GM12891 (cell line): ENCODE data around the gene CYP4F2.
"Not testable (repeated sequence)": the region's sequence is repeated elsewhere in the genome, so short reads cannot be mapped to it uniquely, and the experiment has no call there.

Source experiments
- DNase-seq: peaks from one replicate; pipeline ENCODE4 v3.0.0; 2011; ENCODE audit warnings: low spot score; ENCODE audit not compliant: insufficient read length
- FAIRE-seq: peaks from 2 replicates; lab custom pipeline; 2011; peaks lifted over from hg19 to GRCh38; lab: Jason Lieb, UNC
- PAX5 ChIP-seq: IDR thresholded peaks from 2 replicates; pipeline ENCODE4 v1.6.1; 2011; ENCODE audit warnings: low read length, moderate library complexity, mild to moderate bottlenecking; ENCODE audit not compliant: insufficient read depth, severe bottlenecking
- POLR2A ChIP-seq: IDR thresholded peaks from 2 replicates; pipeline ENCODE4 v1.6.1; 2011; ENCODE audit warnings: low read depth, low read length, control low read depth
- POLR2AphosphoS5 ChIP-seq: IDR thresholded peaks from 2 replicates; pipeline ENCODE4 v1.6.1; 2011; ENCODE audit warnings: low read depth, low read length, control low read depth
- POU2F2 ChIP-seq: IDR thresholded peaks from 2 replicates; pipeline ENCODE4 v1.6.1; 2011; ENCODE audit warnings: low read depth, mild to moderate bottlenecking, control low read depth, low read length, moderate library complexity
- SPI1 ChIP-seq: IDR thresholded peaks from 2 replicates; pipeline ENCODE4 v1.6.1; 2011; ENCODE audit warnings: low read depth, low read length, control low read depth
- TAF1 ChIP-seq: IDR thresholded peaks from 2 replicates; pipeline ENCODE4 v1.6.1; 2011; ENCODE audit warnings: low read depth, low read length, control low read depth

The CYP4F2 gene

DNA sequence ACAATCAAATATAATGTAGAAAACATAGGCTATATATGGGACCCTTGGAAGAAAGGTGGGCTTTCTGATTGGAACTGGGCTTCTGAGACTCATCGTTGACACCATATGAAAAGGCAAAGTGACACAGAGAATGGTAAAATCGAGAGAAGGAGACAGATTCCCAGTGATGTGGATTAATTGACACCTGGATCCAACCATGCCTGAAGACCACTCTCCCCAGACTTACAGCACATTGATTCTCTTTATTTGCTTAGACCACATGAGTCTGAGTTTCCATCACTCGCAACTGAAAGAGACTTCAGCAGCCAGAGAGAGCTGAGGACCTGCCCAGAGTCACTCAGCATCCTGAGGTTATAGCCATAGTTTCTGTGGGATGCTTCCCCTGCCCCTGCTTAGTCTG is 30.4 kb upstream of the CYP4F2 start:
- no peak for DNase-seq
- TF ChIP-seq PAX5 (no peak), POLR2AphosphoS5 (no peak), SPI1 (no peak), TAF1 (no peak), POLR2A (no peak), POU2F2 (no peak)
- FAIRE-seq = no peak

DNA sequence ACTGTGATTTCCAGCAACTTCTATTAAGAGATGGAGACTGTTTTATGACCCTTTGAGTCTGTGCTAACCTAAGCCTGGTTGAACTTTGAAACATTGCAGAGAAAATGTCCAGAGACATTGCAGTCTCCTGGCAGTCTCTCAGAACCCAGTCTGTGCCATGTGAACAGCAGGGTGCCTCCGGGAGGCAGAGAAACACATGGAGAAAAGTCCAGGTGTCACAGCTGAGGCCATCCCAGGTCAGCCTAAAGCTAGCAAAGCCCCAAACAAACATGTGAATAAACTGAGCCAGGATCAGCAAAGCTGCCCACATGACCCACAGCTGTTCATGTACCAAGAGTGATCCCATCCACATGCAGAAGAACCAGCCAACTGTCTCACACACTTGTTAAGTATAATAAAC is 28.6 kb upstream of the CYP4F2 start:
- no peak for FAIRE-seq
- no peak for DNase-seq
- TF ChIP-seq SPI1 = no peak
- TF ChIP-seq PAX5 = no peak
- TF ChIP-seq TAF1 = no peak
- TF ChIP-seq POLR2AphosphoS5 = no peak
- no peak for TF ChIP-seq POLR2A
- no peak for TF ChIP-seq POU2F2

DNA sequence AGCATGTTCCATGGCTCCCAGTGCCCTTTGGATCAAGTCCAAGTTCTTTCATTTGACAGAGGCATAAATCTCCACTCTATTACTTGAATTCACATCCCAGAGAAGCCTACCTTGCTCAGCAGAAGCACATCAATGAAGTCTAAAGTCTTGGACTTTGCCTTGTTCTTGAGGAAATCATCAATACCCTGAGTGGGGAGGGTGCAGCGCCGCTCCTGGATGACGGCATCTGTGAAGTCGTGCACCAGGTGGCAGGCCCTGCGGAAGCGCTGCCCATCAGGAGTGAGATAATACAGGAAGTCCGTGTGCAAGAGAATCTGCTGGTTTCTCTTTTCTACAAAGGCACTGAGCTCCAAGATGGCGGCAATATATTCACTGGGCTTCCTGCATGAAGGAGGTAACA is 25.8 kb upstream of the CYP4F2 start:
- FAIRE-seq (no peak), DNase-seq (no peak)
- TF ChIP-seq SPI1 (no peak), TAF1 (no peak), POU2F2 (no peak), POLR2A (no peak), PAX5 (no peak), POLR2AphosphoS5 (no peak)

DNA sequence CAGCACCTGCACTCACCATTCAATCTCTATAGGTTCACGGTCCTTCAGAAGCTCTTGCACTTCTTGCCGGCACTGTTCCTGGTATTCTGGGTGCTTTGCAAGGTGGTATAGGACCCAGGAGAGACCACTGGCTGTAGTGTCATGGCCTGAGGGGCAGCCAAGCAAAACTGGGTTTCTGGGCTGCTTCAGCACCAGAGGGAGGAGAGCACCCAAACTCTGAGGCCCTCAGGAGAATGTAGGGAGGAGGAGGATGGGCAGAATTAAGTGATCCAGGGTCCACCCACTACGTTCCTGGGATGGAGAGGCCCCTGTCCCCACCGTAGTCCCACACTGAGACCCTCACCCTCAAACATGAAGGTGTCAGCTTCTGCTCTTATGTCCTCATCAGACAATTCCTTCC is 24.1 kb upstream of the CYP4F2 start:
- FAIRE-seq = no peak
- TF ChIP-seq POLR2A = no peak
- TF ChIP-seq PAX5 = no peak
- TF ChIP-seq TAF1 = no peak
- no peak for TF ChIP-seq SPI1
- TF ChIP-seq POU2F2 = no peak
- TF ChIP-seq POLR2AphosphoS5 = no peak
- no peak for DNase-seq

DNA sequence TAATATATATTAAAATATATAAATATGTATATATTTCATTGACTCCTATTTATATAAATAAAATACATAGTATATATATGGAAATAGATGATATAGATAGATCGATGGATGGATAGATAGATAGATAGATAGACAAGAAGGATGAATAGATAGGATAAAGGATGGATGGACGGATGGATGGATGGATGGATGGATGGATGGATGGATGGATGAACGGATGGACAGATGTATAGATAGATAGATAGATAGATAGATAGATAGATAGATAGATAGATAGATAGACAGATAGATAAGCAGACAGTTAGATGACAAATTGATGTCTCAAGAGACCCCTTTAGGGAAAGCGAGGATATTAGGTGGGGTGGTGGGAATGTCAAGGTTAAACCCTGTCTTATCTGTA is 21.4 kb upstream of the CYP4F2 start:
- no peak for DNase-seq
- FAIRE-seq = no peak
- TF ChIP-seq POU2F2 (no peak), PAX5 (no peak), POLR2AphosphoS5 (no peak), TAF1 (no peak)

- no peak for FAIRE-seq
- DNase-seq = no peak
- TF ChIP-seq PAX5 (no peak), POU2F2 (no peak), POLR2A (no peak), SPI1 (no peak), TAF1 (no peak), POLR2AphosphoS5 (no peak)
Observed at GRCh38 chr19:15915109-15915508, 17.2 kb upstream of the CYP4F2 start.

GRCh38 chr19:15913830-15914229 is 16.0 kb upstream of the CYP4F2 start:
- FAIRE-seq = no peak
- TF ChIP-seq POU2F2 = no peak
- no peak for TF ChIP-seq TAF1
- no peak for TF ChIP-seq POLR2A
- no peak for TF ChIP-seq SPI1
- TF ChIP-seq POLR2AphosphoS5 = no peak
- no peak for TF ChIP-seq PAX5
- DNase-seq = no peak

GRCh38 chr19:15913384-15913783 is 15.5 kb upstream of the CYP4F2 start:
- TF ChIP-seq POLR2AphosphoS5 = no peak
- TF ChIP-seq TAF1 = no peak
- no peak for TF ChIP-seq PAX5
- no peak for TF ChIP-seq POLR2A
- TF ChIP-seq POU2F2 = no peak
- TF ChIP-seq SPI1 = no peak
- no peak for FAIRE-seq
- no peak for DNase-seq

DNA sequence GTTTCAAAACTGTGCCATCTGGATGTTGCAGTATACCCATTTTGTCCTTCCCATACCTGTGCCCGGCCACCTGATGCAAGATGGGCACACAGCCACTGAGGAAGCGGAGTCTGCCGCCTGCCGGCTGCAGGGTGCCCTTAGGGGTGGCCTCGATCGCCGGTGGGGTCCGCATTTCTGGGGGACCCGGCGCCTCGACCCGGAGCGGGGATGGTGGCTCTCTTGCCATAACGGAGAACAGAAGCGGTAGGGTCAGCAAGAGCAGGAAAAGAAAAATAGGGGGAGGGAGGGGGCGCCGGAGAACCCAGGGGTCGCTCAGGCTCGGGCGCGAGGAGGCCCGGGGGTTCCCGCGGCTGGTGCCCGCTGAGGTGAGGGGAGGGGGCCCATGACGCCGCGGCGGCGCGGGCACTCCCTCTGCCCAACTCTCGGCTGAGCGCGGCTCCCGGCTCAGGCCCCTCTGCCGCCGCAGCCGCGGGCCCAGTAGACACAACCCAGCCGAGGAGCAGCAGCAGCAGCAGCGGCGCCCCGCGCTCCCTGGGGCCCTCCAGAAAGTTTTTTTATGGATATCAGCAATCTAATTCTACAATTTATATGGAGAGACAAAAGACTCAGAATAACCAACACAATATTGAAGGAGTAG is 13.8 kb upstream of the CYP4F2 start:
- no peak for FAIRE-seq
- DNase-seq = no peak
- TF ChIP-seq PAX5 (no peak), POLR2A (no peak), TAF1 (no peak), SPI1 (no peak), POU2F2 (no peak), POLR2AphosphoS5 (no peak)

- no peak for FAIRE-seq
- no peak for DNase-seq
- TF ChIP-seq PAX5 = no peak
- TF ChIP-seq TAF1 = no peak
- no peak for TF ChIP-seq POU2F2
- no peak for TF ChIP-seq POLR2A
- TF ChIP-seq SPI1 = no peak
- no peak for TF ChIP-seq POLR2AphosphoS5
Observed at GRCh38 chr19:15905026-15905425, 7.2 kb upstream of the CYP4F2 start.

- FAIRE-seq = not testable (repeated sequence)
Observed at GRCh38 chr19:15902898-15903297, 5.0 kb upstream of the CYP4F2 start.

More at GRCh38 chr19:15902898-15903297, 5.0 kb upstream of the CYP4F2 start:
- DNase-seq = not testable (repeated sequence)
